AG08395 (cell line): Measurements from ENCODE around the gene CDH16.
"Not testable (repeated sequence)": the region's sequence is repeated elsewhere in the genome, so short reads cannot be mapped to it uniquely, and the experiment has no call there.

Experiments used
- DNase-seq: peaks from one replicate; pipeline ENCODE4 v3.0.0; 2012; ENCODE audit warnings: mixed read lengths, low spot score

Gene CDH16

GRCh38 chr16:66946974-66947301 is 28.3 kb upstream of the CDH16 start:
- DNase-seq: no peak

GRCh38 chr16:66946541-66946940 is 27.9 kb upstream of the CDH16 start:
- no peak for DNase-seq

- DNase-seq: no peak
Observed at GRCh38 chr16:66945939-66946338, 27.3 kb upstream of the CDH16 start.

DNA sequence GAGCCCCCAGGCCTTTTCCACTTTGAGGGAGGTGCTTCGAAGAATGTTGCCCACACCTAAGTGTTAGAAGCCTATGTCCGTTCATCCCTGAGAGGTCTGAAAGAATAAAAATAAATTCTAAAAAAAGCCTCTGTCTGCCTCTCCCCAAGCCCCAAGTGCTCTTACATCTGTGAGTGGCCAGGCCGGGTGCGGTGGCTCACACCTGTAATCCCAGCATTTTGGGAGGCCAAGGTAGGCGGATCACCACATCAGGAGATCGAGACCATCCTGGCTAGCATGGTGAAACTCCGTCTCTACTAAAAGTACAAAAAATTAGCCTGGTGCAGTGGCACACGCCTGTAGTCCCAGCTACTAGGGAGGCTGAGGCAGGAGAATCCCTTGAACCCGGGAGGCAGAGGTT is 26.3 kb upstream of the CDH16 start:
- not testable (repeated sequence) for DNase-seq

- no peak for DNase-seq
Observed at GRCh38 chr16:66944054-66944441, 25.4 kb upstream of the CDH16 start.

- no peak for DNase-seq
Observed at GRCh38 chr16:66943426-66944053, 24.9 kb upstream of the CDH16 start.

DNA sequence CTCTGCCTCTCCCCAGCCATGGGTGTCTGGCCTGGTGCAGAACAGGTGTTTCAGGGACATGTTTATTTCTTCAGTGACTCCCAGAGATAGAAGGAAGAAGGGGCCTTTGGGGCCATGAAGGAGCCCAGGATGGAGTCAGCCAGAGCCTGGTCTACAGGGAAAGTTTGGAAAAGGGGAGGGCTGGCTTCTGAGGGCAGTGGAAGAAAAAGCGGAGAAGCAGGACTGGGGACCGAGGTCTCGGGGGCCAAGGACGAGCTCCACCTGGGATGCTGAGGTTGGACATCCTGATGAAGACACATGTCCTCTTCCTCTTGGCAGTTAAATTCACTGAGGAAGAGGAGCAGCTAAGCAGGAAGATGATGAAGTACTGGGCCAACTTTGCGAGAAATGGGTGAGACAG is 24.3 kb upstream of the CDH16 start:
- DNase-seq: no peak

- DNase-seq: no peak
Observed at GRCh38 chr16:66940236-66940635, 21.6 kb upstream of the CDH16 start.

- DNase-seq: no peak
Observed at GRCh38 chr16:66939366-66939765, 20.7 kb upstream of the CDH16 start.

GRCh38 chr16:66937725-66938337 is 19.1 kb upstream of the CDH16 start:
- DNase-seq: no peak

DNA sequence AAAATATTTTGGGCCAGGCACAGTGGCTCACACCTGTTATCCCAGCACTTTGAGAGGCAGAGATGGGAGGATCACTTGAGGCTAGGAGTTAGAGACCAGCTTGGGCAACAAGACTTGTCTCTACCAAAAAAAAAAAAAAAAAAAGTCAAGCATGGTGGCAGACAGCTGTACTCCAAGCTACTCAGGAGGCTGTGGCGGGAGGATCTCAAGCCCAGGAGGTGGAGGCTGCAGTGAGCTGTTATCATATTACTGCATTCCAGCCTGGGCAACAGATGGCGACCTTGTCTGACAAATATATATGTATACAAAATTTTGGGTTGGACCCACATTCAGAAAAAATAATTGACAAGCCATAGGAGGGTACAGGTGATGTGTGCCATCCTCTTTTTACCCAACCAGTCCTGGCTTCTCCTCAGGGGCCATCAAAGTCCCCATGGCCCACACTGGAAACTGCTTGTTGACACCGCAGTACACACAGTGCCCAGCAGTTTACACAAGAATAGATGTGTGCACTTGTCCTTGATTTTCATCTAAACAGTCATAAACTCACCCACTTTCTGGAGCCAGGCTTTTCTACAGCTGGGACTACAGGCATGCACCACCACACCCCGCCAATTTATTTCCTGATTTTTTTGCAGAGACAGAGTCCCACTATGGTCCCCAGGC is 18.3 kb upstream of the CDH16 start:
- no peak for DNase-seq

DNA sequence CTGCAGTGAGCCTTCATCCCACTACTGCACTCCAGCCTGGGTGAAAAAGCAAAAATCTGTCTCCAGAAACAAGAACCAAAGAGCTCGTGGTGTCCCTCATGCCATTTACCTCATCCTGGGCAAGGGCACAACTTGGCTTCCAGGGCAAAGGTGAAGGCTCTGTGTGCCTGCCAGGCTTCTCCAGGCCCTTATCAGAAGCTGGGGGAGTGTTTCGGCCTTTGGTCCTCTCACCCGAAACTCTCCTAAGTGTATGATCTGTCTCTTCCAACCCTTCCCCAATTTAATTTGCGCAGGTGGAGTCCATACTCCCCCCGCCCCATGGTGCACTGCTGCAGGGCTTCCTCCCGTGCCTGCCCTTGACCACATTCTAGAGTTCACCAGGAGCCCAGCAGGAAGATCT is 17.8 kb upstream of the CDH16 start:
- no peak for DNase-seq

- DNase-seq: peak; percentile 79
Observed at GRCh38 chr16:66935314-66936011, 16.8 kb upstream of the CDH16 start, which contains the start of gene CES2. CES2 (plus strand) TSS chr16:66935516; CDS start chr16:66935636, 120 bp downstream.

DNA sequence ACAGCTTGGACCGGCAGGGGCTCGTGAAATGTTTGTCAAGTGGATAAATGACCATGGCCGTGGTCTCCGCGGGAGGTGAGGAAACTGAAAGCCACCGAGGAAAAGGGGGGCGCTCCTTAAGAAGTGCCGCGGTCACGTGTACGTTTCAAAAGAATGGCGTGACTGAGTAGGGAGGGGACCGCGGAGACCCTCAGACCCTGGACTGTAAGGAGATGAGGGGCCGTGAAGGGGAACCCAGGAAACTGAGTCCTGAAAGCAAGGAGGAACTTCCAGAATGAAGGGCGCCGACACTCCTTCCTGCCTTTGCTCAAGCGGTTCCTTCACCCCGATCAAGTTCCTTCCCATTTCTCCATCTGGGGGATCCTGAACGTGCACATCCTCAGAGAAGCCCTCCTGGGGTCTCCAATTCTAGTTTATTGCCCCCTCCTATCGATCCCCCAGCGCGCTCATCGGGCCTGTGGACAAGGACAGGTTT is 16.2 kb upstream of the CDH16 start:
- DNase-seq: not testable (repeated sequence)

DNA sequence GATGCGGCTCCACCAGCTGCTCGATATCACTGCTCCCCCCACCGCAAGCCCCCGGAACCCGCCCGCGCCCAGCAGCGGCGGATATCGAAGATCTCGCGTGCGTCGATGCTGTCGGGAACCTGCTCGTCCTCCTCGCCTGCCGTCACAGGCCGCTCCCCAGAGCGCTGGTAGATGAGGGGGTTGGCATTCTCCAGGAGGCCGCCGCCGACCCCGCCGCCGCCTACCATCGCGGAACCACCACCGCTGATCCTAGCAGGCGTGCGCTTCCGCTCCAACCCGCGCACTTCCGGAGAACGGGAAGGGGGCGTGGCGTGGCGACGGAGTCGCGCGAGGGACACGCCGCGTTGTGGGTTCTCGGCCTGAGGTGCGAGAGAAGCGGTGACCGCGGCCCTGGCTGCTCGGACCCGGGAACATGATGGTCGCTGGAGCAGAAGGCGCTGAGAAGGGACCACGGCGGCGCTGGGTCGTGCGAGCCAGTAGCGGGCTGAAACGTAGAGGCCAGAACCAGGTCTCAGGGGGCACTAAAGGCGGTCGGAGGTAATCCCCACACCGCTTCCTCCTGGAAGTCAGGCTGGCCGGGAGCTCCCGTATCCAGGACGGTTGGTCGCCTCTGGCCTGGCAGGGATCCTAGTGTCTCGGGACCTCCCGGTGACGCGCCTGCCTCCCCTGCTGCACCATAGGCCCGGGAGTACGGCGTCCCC is 15.6 kb upstream of the CDH16 start, which contains the start of gene CIAO2B:
Gene CIAO2B, minus strand, starts transcription at position 265 of the 701 bp plus-strand sequence. Its CDS starts 38 bp downstream, at position 227.
- peak; percentile 92 for DNase-seq

- no peak for DNase-seq
Observed at GRCh38 chr16:66933776-66934137, 15.1 kb upstream of the CDH16 start.

GRCh38 chr16:66932076-66932475 is 13.4 kb upstream of the CDH16 start:
- DNase-seq: no peak

DNA sequence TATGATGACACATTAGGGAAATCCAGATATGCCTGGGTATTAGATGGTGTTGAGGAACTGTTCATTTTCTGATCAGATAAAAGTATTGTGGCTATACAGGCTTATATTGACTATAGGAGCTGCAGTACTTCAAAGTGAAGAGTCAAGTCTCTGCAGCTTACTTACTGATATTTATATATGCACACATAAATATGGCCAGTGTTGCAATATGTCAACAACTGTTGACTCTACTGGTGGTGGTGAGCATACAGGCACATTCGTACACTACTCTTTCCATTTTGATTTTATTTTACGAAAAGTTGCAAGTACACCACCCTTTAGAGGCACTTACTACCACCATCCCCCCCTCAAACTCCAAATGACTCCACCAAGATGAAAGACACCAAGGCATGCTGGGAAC is 13.0 kb upstream of the CDH16 start:
- DNase-seq: no peak

GRCh38 chr16:66930189-66930588 is 11.5 kb upstream of the CDH16 start:
- peak; percentile 17 for DNase-seq

GRCh38 chr16:66928702-66929388 is 10.2 kb upstream of the CDH16 start:
- no peak for DNase-seq

- no peak for DNase-seq
Observed at GRCh38 chr16:66927918-66928649, 9.4 kb upstream of the CDH16 start.
